Adrenal gland (tissue), 5 donors: ENCODE data around the gene NRP1.

ENCODE experiments used
- POLR2A ChIP-seq, 2 donors: fragments of 450-650 bp; IDR thresholded peaks; one replicate each; pipeline ENCODE4 v1.6.1; 2017; ENCODE audit warnings: antibody characterized with exemption in 2 of 2, mild to moderate bottlenecking in 2 of 2, moderate library complexity in 1 of 2
- TF ChIP-seq, protein P1 (sequence below), 6 experiments: fragments of 450-650 bp in 4 of 6; fragments of 200-600 bp in 2 of 6; sonication (generic) in 1 of 6; IDR thresholded peaks; 1 replicate in 5 of 6; 2 replicates in 1 of 6; pipeline versions ENCODE4 v1.5.1 to v1.8.0; 2016 to 2021; ENCODE audit warnings: antibody characterized with exemption in 6 of 6, mild to moderate bottlenecking in 2 of 6, moderate library complexity in 1 of 6
- donor health status: DM: no; HTN: no; CAD: no.

- TF ChIP-seq, protein P1, sequence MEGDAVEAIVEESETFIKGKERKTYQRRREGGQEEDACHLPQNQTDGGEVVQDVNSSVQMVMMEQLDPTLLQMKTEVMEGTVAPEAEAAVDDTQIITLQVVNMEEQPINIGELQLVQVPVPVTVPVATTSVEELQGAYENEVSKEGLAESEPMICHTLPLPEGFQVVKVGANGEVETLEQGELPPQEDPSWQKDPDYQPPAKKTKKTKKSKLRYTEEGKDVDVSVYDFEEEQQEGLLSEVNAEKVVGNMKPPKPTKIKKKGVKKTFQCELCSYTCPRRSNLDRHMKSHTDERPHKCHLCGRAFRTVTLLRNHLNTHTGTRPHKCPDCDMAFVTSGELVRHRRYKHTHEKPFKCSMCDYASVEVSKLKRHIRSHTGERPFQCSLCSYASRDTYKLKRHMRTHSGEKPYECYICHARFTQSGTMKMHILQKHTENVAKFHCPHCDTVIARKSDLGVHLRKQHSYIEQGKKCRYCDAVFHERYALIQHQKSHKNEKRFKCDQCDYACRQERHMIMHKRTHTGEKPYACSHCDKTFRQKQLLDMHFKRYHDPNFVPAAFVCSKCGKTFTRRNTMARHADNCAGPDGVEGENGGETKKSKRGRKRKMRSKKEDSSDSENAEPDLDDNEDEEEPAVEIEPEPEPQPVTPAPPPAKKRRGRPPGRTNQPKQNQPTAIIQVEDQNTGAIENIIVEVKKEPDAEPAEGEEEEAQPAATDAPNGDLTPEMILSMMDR (IDR thresholded peaks at IDR 0.05), result no peak
- no peak for TF ChIP-seq POLR2A (IDR thresholded peaks at IDR 0.05)
Observed at GRCh38 chr10:33134011-33134751, 200.3 kb downstream of the NRP1 start.
